MM.1S (cell line): ENCODE measurements around the gene DAAM2.

Experiments
- DNase-seq: peaks from one replicate; pipeline ENCODE4 v3.0.0-alpha.2; 2015
- H2AFZ ChIP-seq: fragments of 300-600 bp; sonication (generic); 2 replicates; pipeline ENCODE4 v1.6.0; 2016; ENCODE audit warnings: antibody characterized with exemption, low read length
- H3F3A ChIP-seq: fragments of 300-600 bp; sonication (generic); 2 replicates; pipeline ENCODE4 v1.6.1; 2016; ENCODE audit warnings: mild to moderate bottlenecking, antibody characterized with exemption, low read length, moderate library complexity, mixed read lengths; ENCODE audit not compliant: insufficient read depth
- H3K27ac ChIP-seq: fragments of 300-600 bp; sonication (generic); 2 replicates; pipeline ENCODE4 v1.5.1; 2016; ENCODE audit warnings: mild to moderate bottlenecking, low read length
- H3K27me3 ChIP-seq: fragments of 300-600 bp; sonication (generic); replicated peaks from 2 replicates; pipeline ENCODE4 v1.6.0; 2016; ENCODE audit warnings: low read length; ENCODE audit not compliant: insufficient read depth
- H3K36me3 ChIP-seq: fragments of 300-600 bp; sonication (generic); replicated peaks from 2 replicates; pipeline ENCODE4 v1.6.1; 2016; ENCODE audit warnings: mild to moderate bottlenecking, low read length, mixed read lengths; ENCODE audit not compliant: insufficient read depth
- H3K4me1 ChIP-seq: fragments of 300-600 bp; sonication (generic); 2 replicates; pipeline ENCODE4 v1.6.1; 2016; ENCODE audit warnings: low read length, mixed read lengths
- H3K4me2 ChIP-seq: fragments of 300-600 bp; sonication (generic); 2 replicates; pipeline ENCODE4 v1.6.0; 2016; ENCODE audit warnings: low read depth, low read length
- H3K4me3 ChIP-seq: fragments of 300-600 bp; sonication (generic); 2 replicates; pipeline ENCODE4 v1.5.1; 2016; ENCODE audit warnings: low read length, mixed read lengths
- H3K79me2 ChIP-seq: fragments of 300-600 bp; sonication (generic); 2 replicates; pipeline ENCODE4 v1.6.1; 2016; ENCODE audit warnings: mixed run types, low read length, mixed read lengths
- H3K9ac ChIP-seq: fragments of 300-600 bp; sonication (generic); 2 replicates; pipeline ENCODE4 v1.6.1; 2016; ENCODE audit warnings: low read length, mixed read lengths
- H3K9me2 ChIP-seq: fragments of 300-600 bp; sonication (generic); replicated peaks from 2 replicates; pipeline ENCODE4 v1.6.1; 2016; ENCODE audit warnings: mild to moderate bottlenecking, low read length, mixed read lengths; ENCODE audit not compliant: insufficient read depth
- H3K9me3 ChIP-seq: fragments of 300-600 bp; sonication (generic); replicated peaks from 2 replicates; pipeline ENCODE4 v1.6.1; 2016; ENCODE audit warnings: mild to moderate bottlenecking, low read length, mixed read lengths; ENCODE audit not compliant: insufficient read depth
- H4K20me1 ChIP-seq: fragments of 300-600 bp; sonication (generic); 2 replicates; pipeline ENCODE4 v1.6.1; 2016; ENCODE audit warnings: mild to moderate bottlenecking, low read length, moderate library complexity, mixed read lengths; ENCODE audit not compliant: insufficient read depth
- CTCF ChIP-seq: fragments of 300-600 bp; sonication (generic); IDR thresholded peaks from 2 replicates; pipeline ENCODE4 v1.5.1; 2016; ENCODE audit warnings: antibody characterized with exemption, low read length, mixed read lengths
- EZH2 ChIP-seq: fragments of 300-600 bp; sonication (generic); optimal IDR thresholded peaks from 2 replicates; pipeline ENCODE3; 2017; ENCODE audit warnings: low read depth, mild to moderate bottlenecking, antibody characterized with exemption, low read length, mixed read lengths
- EZH2phosphoT487 ChIP-seq: fragments of 300-600 bp; sonication (generic); IDR thresholded peaks from 2 replicates; pipeline ENCODE4 v1.6.1; 2018; ENCODE audit warnings: antibody characterized with exemption, low read length

The DAAM2 gene

GRCh38 chr6:39840781-39841180 is 48.6 kb downstream of the DAAM2 start:
- TF ChIP-seq CTCF (no peak), EZH2 (no peak)

GRCh38 chr6:39841291-39841690 is 49.1 kb downstream of the DAAM2 start:
- no peak overlapping the region for H3K27ac ChIP-seq
- no peaks in the 10 kb centered on the region for H3K4me1 ChIP-seq
- no peaks in the 10 kb centered on the region for H3K9me2 ChIP-seq
- no peaks in the 10 kb centered on the region for H3F3A ChIP-seq
- H3K4me2 ChIP-seq: no peak overlapping the region
- no peak for DNase-seq
- no peak for TF ChIP-seq CTCF
- no peak for TF ChIP-seq EZH2
- TF ChIP-seq EZH2phosphoT487: no peak
- H3K9ac ChIP-seq: no peak overlapping the region
- no peaks in the 10 kb centered on the region for H3K27me3 ChIP-seq
- no peaks in the 10 kb centered on the region for H4K20me1 ChIP-seq
- no peaks in the 10 kb centered on the region for H3K9me3 ChIP-seq
- H3K36me3 ChIP-seq: no peaks in the 10 kb centered on the region
- H3K4me3 ChIP-seq: no peak overlapping the region
- no peaks in the 10 kb centered on the region for H3K79me2 ChIP-seq
- no peak overlapping the region for H2AFZ ChIP-seq

More at GRCh38 chr6:39840781-39841180, 48.6 kb downstream of the DAAM2 start:
- Histone ChIP-seq H3K4me2 (no peak overlapping the region), H3K4me3 (no peak overlapping the region), H3K9me3 (no peaks in the 10 kb centered on the region), H4K20me1 (no peaks in the 10 kb centered on the region), H3K9ac (no peak overlapping the region), H3K36me3 (no peaks in the 10 kb centered on the region), H3K4me1 (no peaks in the 10 kb centered on the region), H2AFZ (no peak overlapping the region), H3K27me3 (no peaks in the 10 kb centered on the region), H3K79me2 (no peaks in the 10 kb centered on the region), H3F3A (no peaks in the 10 kb centered on the region), H3K9me2 (no peaks in the 10 kb centered on the region), H3K27ac (no peak overlapping the region)
- DNase-seq: no peak

GRCh38 chr6:39841923-39842322 is 49.7 kb downstream of the DAAM2 start:
- H3K4me3 ChIP-seq: no peak overlapping the region
- no peaks in the 10 kb centered on the region for H3K9me2 ChIP-seq
- no peaks in the 10 kb centered on the region for H3K4me1 ChIP-seq
- no peak overlapping the region for H3K27ac ChIP-seq
- no peaks in the 10 kb centered on the region for H3K79me2 ChIP-seq
- H3F3A ChIP-seq: no peaks in the 10 kb centered on the region
- H3K9ac ChIP-seq: no peak overlapping the region
- H3K36me3 ChIP-seq: no peaks in the 10 kb centered on the region
- H2AFZ ChIP-seq: no peak overlapping the region
- no peaks in the 10 kb centered on the region for H3K27me3 ChIP-seq
- DNase-seq: no peak
- no peak overlapping the region for H3K4me2 ChIP-seq
- no peak for TF ChIP-seq CTCF
- no peak for TF ChIP-seq EZH2
- H4K20me1 ChIP-seq: no peaks in the 10 kb centered on the region
- no peaks in the 10 kb centered on the region for H3K9me3 ChIP-seq
